Esophagus muscularis mucosa (tissue), 4 donors: ENCODE measurements around the gene EDC3. TPM values are rescaled to one million over a fixed set of nuclear protein-coding genes. Genes with fewer than 3 reads are reported as not detected.

Experiments
- DNase-seq: peaks from one replicate; pipeline ENCODE4 v3.0.0-alpha.2; 2017; ENCODE audit errors: extremely low spot score
- H3K27ac ChIP-seq, 4 donors: fragments of 200-600 bp; sonication (generic); replicated peaks in 1 of 4; 1 replicate in 3 of 4; 2 replicates in 1 of 4; pipeline ENCODE4 v1.5.1; 2016 to 2019; ENCODE audit warnings: mild to moderate bottlenecking in 1 of 4
- H3K27me3 ChIP-seq, 4 donors: fragments of 200-600 bp; sonication (generic); one replicate each; pipeline versions ENCODE4 v1.5.1 to v1.6.0; 2016 to 2019
- H3K36me3 ChIP-seq, 4 donors: fragments of 200-600 bp; sonication (generic); one replicate each; pipeline ENCODE4 v1.5.1; 2016 to 2019
- H3K4me1 ChIP-seq, 4 donors: fragments of 200-600 bp; sonication (generic); one replicate each; pipeline ENCODE4 v1.5.1; 2016 to 2019
- H3K4me3 ChIP-seq, 4 donors: fragments of 200-600 bp; sonication (generic); 1 replicate in 2 of 4; 2 replicates in 2 of 4; pipeline ENCODE4 v1.5.1; 2016 to 2019; ENCODE audit warnings: mild to moderate bottlenecking in 4 of 4, moderate library complexity in 1 of 4
- H3K9me3 ChIP-seq, 4 donors: fragments of 200-600 bp; sonication (generic); 1 replicate in 3 of 4; 2 replicates in 1 of 4; pipeline ENCODE4 v1.5.1; 2016 to 2019
- CTCF ChIP-seq, 3 experiments: fragments of 200-600 bp in 2 of 3; fragments of 450-650 bp in 1 of 3; sonication (generic) in 2 of 3; IDR thresholded peaks; one replicate each; pipeline ENCODE4 v1.5.1; 2017 to 2019; ENCODE audit warnings: antibody characterized with exemption in 3 of 3, mild to moderate bottlenecking in 2 of 3, moderate library complexity in 1 of 3
- EP300 ChIP-seq: sonication (generic); formaldehyde crosslinking; IDR thresholded peaks from one replicate; pipeline ENCODE4 v1.6.1; 2017; ENCODE audit warnings: antibody characterized with exemption
- POLR2A ChIP-seq: fragments of 450-650 bp; IDR thresholded peaks from one replicate; pipeline ENCODE4 v1.6.1; 2017; ENCODE audit warnings: antibody characterized with exemption, moderate library complexity, mild to moderate bottlenecking, low read depth
- POLR2AphosphoS5 ChIP-seq, 2 donors: sonication (generic); formaldehyde crosslinking; IDR thresholded peaks; one replicate each; pipeline ENCODE4 v1.6.1; 2017; ENCODE audit warnings: antibody characterized with exemption in 2 of 2
- WGBS: methylation state at CpG from one replicate; pipeline ENCODE4 v1.1.5; 2018; 5-methylcytosine and 5-hydroxymethylcytosine counted together
- intact Hi-C: fragments of 100-400 bp; cut with DNase I; formaldehyde crosslinking; loops from one replicate; pipeline ENCODE4 v1.15.1; 2023
- total RNA-seq, 4 donors: library from RNA; depleted of rRNA; stranded (reverse); fragments of >200 nt; gene quantifications; one replicate each; pipeline versions ENCODE4 v1.1.0 to v1.2.1, GENCODE V29; 2016

The EDC3 gene
- total RNA-seq, 4 donors from 2014 or later = 9.6 to 19.5 (median 17.9) TPM

- intact Hi-C loops = no loop called here
- peak overlapping the region in 2 of 4 donors; percentile 23 to 54 for H3K27ac ChIP-seq
- DNase-seq = no peak
- H3K27me3 ChIP-seq = peaks cover 0 to 47% (median 4%) of the 10 kb centered on the region in 4 donors
- H3K9me3 ChIP-seq = no peaks in the 10 kb centered on the region
- 4% methylated on average over 30 of the region's 86 CpGs for WGBS
- H3K36me3 ChIP-seq = no peaks in the 10 kb centered on the region
- TF ChIP-seq EP300 (no peak), POLR2A (no peak), POLR2AphosphoS5 (IDR thresholded peaks at IDR 0.05) (no peak), CTCF (IDR thresholded peaks at IDR 0.05) (no peak)
- H3K4me1 ChIP-seq = peaks cover 11 to 20% (median 19%) of the 10 kb centered on the region in 4 donors
- peak overlapping the region; percentile 53 to 73 (median 67) for H3K4me3 ChIP-seq
Measured at GRCh38 chr15:74725845-74726773, 30.3 kb upstream of the EDC3 start.

- WGBS = 5% methylated on average over 8 of the region's 10 CpGs
- no peaks in the 10 kb centered on the region for H3K36me3 ChIP-seq
- peak within 1 kb of the TSS in 2 of 4 donors; percentile 23 to 54 for H3K27ac ChIP-seq
- no peak for TF ChIP-seq CTCF (IDR thresholded peaks at IDR 0.05)
- TF ChIP-seq EP300 = no peak
- no peak for TF ChIP-seq POLR2AphosphoS5 (IDR thresholded peaks at IDR 0.05)
- TF ChIP-seq POLR2A = no peak
- H3K9me3 ChIP-seq = no peaks in the 10 kb centered on the region
- intact Hi-C loops = no loop called here
- H3K4me3 ChIP-seq = peak within 1 kb of the TSS; percentile 53 to 73 (median 67)
- H3K4me1 ChIP-seq = peaks cover 11 to 20% (median 19%) of the 10 kb centered on the region in 4 donors
- H3K27me3 ChIP-seq = peaks cover 0 to 39% (median under 1%) of the 10 kb centered on the region in 4 donors
- no peak for DNase-seq
Measured at GRCh38 chr15:74725225-74725774, 29.5 kb upstream of the EDC3 start, which contains the start of gene CYP1A1. Gene CYP1A1, minus strand, starts transcription at chr15:74725528. Its CDS starts 2,431 bp downstream, at chr15:74723097.

- intact Hi-C loops = no loop called here
Measured at GRCh38 chr15:74724570-74725224, 28.9 kb upstream of the EDC3 start.

More at GRCh38 chr15:74724570-74725224, 28.9 kb upstream of the EDC3 start:
- peaks cover 11 to 20% (median 19%) of the 10 kb centered on the region in 4 donors for H3K4me1 ChIP-seq
- no peak for DNase-seq
- no peak overlapping the region for H3K27ac ChIP-seq
- H3K36me3 ChIP-seq = no peaks in the 10 kb centered on the region
- peaks cover 0 to 33% (median 0%) of the 10 kb centered on the region in 4 donors for H3K27me3 ChIP-seq
- no peaks in the 10 kb centered on the region for H3K9me3 ChIP-seq
- no peak overlapping the region for H3K4me3 ChIP-seq
- no peak for TF ChIP-seq EP300
- no peak for TF ChIP-seq POLR2A
- TF ChIP-seq CTCF (IDR thresholded peaks at IDR 0.05) = no peak
- TF ChIP-seq POLR2AphosphoS5 (IDR thresholded peaks at IDR 0.05) = no peak
